GM11168 (cell line): ENCODE data around the gene NPAS3.
"Not testable (repeated sequence)": the region's sequence is repeated elsewhere in the genome, so short reads cannot be mapped to it uniquely, and the experiment has no call there.

Experiments
- in situ Hi-C: fragments of 300-500 bp; cut with MboI; formaldehyde crosslinking; loops from one replicate; pipeline ENCODE4 v1.12.0; 2022; ENCODE audit warnings: low sequenced_read_pairs; ENCODE audit not compliant: unreplicated experiment

The NPAS3 gene

DNA sequence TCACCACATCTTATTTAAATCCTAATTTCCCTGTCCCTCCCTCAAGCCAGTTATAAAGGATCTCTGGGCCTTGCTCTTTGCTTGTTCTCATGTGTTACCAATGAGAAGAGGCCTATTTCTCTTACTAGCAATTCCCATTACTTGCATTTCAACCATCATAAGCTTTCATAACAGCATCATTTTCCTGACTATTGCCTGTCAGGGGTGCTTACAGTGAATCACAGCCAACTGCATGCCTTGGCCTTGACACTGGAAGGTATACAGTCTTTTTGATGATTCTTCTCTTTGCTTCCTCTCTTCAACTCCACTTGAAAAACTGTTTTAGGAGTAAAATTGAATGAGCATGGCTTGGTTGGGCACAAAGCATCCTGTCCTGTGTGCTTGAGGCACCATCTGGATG, 127.0 kb downstream of the NPAS3 start:
- in situ Hi-C loops, result no loop called here

DNA sequence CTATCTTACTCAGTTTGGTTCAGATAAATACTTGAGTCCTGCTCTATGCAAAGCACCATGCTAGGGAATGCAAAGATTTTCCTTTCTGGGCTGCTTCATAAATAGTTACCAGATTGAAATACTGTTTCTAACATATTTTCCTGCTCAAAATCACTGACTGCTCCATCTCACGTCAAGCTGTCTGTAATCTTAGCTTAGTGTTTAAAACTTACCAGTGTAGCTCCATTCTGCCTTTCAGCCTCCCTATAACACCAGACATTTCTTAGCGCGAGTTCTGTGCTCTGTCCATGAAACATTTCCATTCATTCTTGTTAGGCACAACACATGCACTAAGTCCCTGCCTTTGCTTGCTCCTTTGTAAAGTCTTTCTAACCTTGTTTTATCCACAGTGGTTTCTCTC, 129.4 kb downstream of the NPAS3 start:
- in situ Hi-C loops, result no loop called here

DNA sequence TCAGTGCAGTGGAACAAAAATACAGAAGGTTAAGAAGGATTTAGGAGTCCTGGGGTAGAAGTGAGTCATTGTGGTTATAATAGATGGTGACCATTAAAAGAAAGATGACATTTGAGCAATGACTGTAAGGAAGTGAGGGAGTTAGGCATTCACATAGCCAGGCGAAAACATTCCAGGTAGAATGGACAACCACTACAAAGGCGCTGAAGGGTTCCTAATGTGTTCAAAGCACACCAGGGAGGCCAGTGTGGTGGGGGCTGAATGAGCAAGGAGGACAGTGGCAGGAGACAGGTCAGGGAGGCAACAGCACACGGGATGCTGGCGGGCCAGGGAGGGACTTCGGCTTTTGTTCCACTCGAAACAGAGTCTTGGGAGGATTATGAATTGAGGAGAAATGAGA, 129.9 kb downstream of the NPAS3 start:
- in situ Hi-C loops, result no loop called here

DNA sequence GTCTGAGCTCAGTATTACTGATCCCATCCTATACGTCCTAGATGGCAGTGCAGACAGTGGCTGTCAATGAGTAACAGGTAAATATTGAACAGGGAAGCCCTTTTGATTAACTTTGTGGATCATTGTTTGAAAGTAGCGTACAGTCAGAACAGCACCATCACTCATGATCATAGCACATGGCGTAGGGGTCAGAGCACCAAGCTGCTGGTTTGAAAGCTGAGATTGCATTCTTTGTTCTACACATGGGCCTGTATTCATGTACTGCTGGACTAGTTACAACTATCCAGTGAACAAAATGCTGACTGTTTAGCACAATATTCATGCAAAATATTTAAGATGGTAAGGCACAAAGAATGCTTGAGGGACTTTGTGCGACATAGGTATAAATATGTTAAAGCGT, 131.8 kb downstream of the NPAS3 start:
- in situ Hi-C loops, result no loop called here

DNA sequence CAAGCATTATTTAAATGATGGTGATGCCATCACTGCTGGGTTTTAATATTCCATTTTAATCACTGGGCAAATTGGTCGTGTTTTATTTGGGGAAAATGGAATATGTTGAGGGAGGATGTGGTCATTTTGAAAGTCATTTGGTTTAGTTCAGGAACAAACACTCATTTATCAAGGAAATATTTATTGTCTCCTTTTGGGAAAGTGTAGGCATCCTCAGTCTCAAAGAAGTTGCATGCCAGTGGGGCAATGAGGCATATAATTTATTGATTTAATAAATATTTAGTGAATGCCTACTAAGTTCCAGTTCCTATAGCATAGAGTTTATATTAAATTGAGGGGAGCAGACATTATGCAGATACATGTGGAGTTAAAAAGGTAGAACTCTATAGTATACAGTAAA, 134.3 kb downstream of the NPAS3 start:
- in situ Hi-C loops, result no loop called here

DNA sequence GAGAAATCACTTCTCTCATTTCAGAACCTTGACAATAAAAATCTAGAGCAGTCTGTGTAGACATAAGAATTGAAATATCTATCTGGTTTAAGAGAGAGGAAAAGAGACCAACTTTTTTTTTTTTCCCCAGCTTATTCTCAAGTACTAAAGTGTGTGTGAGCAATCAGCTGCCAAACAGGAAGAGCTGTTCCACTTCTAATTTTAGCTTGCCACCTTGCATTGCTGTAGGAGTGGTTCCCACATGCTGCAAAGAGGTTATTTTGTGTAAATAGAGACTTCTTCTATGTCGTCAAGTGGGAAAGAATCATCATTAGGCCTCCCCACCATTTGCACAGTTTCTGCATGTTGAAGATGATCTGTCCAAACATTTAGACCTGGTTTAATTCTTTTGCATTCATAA, 142.6 kb downstream of the NPAS3 start:
- in situ Hi-C loops, result no loop called here

DNA sequence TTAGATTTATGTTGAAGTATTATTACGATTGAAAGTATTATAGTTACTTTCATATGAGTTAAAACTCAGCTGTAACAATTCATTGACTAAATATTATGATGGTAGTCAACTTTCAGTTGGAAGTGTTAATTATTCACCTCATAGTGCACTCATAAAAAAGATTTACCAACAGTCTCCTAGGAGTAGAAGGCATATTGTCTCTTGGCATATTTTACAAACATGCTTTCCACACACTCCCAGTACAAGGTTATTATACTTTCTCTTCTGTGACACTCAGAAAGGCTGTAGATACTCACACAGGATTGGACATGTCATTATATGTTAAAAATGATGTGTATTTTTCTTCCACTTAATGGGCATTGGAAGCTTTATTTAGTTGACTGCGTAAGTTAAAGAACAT, 147.1 kb downstream of the NPAS3 start:
- in situ Hi-C loops, result no loop called here

DNA sequence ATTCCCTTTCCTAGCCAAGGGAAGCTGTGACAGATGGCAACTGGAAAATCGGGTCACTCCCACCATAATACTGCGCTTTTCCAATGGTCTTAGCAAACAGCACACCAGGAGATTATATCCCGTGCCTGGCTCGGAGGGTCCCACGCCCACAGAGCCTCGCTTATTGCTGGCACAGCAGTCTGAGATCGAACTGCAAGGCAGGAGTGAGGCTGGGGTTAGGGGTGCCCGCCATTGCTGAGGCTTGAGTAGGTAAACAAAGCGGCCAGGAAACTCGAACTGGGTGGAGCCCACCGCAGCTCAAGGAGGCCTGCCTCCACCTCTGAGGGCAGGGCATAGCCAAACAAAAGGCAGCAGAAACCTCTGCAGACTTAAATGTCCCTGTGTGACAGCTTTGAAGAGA, 149.6 kb downstream of the NPAS3 start:
- in situ Hi-C loops, result not testable (repeated sequence)

DNA sequence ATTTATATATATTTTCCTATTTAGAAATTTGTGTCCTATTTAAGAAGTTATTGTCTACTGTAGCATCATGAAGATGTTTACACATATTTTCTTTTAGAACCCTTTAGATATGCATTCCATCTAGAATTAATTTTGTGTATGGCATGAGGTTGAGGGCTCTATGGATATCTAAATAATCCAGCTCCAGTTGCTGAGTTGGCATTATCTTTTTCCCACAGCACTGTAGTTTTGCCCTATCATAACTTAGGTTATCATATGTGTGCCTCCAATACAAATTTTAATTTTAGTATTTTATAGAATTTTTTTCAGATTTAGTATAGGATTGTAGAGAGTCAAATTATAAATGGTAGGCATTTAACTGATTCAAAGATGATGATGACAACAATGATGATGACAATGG, 159.3 kb downstream of the NPAS3 start:
- in situ Hi-C loops, result no loop called here

DNA sequence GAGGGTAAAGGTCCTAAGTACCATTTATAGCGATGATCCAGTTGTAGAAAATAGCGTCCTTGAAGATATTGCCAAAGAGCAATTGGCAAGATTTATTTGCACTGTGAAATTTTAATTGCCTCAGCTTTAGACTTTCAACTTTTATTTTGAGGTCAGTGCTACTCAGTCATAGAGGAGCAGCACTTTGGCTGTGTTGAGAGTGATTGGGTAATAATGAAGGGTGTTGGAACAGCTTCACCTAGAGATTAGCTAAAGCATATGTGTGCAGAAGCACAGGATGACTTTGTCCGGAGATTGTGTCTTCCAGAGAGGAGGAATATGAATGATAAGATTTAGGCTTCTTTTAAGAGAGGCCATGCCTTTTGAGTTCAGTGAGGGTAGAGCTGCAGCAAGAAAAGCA, 164.8 kb downstream of the NPAS3 start:
- in situ Hi-C loops, result no loop called here

DNA sequence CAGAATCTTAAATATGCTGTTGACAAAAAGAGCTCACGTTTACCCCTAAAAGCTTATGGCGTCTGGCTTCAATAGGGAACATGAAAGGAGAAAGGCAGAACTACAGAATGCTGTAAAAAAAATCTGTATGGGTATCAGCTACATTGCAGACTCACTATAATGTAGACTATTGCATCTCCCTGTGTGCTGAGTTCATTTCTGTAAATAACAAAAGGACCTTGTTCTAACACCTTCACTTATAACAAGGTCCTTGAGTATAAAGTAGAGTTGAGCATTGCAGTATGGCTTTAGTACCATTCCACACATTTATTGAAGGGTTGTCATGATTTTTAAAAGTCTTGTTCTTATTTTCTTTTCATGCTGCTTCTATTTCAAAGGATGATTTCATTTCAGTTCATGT, 165.3 kb downstream of the NPAS3 start:
- in situ Hi-C loops, result no loop called here

DNA sequence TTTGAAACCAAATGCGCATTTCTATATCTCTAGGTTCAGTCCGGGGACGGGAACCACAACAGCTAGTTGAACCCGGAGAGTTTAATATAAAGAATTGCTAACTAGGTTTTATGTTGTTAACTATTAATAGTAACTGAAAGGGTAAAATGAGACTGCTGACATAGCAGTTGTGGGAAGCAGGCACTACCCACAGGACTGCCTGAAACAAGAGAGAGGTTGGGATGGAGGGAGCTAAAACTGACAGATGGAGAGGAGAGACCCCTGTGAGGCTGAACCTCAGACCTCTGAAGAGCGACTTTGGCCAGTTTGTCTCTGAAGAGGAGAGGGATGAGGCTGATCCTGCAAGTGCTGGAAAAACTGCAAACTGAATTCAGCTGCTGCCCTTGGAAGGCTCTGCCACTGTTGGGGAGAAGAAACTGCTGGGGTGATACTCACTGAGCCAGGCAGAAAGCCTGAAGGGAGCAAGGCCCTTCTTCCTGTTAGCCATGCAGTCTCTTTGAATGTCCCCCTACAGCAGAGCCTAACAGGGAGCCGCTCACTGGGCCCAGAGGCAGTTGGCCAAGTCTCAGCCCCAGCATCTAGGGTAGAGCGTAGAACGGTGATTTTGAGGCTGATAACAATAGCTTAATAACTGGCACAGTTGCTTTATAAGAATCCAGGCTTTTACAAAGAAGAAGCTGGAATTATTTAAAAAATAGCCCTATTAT, 172.2 kb downstream of the NPAS3 start:
- in situ Hi-C loops, result no loop called here

DNA sequence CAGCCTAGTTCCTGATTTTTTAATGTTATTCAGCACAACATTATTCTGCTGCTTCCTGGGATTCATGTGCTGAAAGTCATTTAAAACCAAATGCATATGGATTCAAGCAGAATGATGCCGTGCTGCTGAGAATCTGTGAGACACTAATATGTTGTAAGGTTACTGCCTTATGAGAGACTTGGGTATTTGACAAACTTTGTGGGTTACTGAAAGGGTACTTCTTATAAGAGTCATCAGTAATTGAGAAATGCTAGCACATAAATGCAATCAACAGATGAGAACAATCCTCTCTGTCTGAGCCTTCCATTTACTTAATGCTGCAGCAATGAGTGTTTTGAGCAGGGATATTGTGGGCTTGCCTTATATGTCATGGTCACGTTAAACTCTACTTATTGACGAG, 175.7 kb downstream of the NPAS3 start:
- in situ Hi-C loops, result no loop called here

DNA sequence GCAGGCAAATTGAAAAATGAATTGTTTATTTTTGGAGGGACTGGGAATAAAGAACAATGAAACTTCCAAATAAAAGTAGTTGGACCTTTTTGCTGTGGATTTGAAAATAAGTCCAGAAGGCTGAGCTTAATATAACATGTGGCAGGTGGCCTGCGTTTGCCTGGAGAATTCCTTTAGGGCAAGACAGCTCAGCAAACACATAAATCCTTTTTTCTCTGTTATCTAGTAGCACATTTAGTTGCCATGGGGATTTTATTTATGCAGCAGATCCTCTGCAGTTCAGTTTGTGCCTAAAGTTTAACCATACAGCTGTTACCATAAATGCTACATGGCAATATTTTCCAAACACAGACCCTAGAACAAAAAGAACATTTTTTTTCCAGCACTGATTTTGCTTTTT, 180.0 kb downstream of the NPAS3 start:
- in situ Hi-C loops, result no loop called here

DNA sequence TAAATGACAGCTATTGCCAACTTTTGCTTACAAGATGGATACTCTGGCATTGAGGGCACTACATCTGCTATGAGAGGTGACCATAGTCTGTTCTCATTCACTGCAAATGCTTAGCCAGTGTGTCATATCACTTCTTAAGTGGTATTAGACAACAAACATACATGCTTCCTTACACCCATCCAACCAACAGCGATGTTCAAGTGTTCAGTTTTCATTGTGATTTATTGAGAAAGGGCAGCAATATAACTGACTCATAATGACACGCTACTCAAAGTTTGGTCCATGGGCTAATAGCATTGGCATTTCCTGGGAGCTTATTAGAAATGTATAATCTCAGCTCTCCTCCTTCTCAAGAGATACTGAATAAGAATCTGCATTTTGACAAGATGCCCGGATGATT, 181.7 kb downstream of the NPAS3 start:
- in situ Hi-C loops, result no loop called here

DNA sequence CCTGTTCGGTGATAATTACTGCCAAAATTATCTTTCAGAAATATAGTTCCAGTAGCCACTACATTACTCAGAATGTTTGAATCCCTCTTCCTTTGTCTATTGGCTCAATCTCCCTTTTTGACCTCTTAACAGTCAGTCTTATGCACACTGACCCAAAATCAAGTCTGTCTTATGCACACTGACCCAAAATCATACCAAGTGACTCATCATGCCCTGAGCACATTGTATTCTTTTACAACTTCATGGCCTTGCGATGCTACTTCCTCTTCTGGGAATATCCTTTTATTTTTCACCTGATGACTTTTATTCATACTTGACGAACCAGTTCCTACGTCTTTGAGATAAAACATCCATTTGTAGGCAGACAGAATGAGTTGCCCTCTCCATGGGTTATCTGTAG, 182.3 kb downstream of the NPAS3 start:
- in situ Hi-C loops, result no loop called here

DNA sequence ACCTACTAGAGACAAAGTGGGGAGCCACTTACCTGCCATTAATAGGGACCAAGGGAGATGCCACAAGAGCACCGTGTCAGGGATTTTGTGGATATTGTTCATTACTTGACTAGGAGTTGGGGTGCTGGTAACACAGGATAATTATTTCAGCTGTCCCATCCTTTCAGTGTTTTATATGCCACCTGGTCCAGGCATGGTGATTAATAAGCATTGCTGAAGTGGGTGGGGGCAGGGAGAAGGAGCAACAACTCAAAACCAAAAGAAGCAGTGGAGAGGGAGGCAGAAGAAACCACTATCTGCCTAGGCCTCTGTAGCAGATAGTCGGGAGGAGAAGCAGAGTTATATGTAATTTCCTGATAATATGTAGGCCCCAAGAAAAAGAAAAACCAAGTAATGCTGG, 184.6 kb downstream of the NPAS3 start:
- in situ Hi-C loops, result no loop called here

DNA sequence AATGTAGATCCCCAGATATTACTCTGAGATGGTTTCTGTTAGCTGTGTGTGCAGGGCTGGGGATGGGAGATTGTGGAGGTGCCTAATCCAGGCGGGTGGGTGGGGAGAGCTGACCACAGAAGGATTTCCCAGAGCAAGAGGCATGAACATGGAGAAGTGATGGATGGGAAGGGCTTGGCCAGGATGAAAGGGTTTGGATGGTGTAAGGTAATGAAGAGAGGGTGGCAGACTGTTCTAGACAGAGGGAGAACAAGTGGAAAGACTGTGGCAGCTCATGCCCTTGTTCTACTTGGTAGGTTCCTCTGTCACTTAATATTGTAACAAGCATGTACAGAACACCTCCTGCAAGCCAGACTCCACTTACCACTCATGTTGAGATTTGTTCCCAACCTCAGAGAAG, 187.8 kb downstream of the NPAS3 start:
- in situ Hi-C loops, result no loop called here

DNA sequence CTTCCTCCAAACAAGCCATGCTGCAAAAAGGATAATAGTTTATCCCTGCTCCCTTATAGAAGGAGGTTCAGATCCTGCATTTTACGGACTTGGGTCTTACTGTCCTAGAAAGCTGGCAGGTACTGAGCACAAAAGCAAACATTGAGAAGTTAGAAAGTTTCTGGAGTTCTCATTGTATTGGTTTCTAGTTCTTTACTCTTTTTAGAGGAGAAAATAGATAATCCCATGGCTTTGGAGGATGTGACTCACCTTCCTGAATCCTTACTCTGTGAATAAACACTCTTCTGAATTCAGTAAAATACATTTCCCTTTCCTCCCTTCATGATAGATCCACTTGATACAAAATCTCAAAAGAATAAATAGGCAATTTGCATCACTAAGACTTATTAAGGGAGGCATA, 188.9 kb downstream of the NPAS3 start:
- in situ Hi-C loops, result no loop called here

DNA sequence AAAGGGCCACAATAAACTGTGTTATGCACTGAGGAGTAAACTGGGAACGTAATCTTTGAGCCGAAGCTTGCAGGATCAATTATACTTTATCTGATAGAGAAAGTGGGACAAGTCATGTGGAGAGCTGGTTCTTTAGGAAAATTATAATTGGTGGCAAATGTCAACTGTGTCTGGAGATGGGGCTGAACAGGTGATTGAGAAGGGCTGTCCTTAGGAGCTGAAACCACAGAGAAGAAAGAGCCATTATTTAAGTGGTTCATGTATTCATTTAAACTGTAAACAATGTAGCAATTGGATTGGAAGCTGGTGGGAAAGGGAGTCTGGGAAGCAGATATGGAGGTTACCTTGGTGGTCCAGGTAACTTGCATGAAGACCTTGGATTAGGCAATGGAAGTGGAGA, 193.1 kb downstream of the NPAS3 start:
- in situ Hi-C loops, result no loop called here

DNA sequence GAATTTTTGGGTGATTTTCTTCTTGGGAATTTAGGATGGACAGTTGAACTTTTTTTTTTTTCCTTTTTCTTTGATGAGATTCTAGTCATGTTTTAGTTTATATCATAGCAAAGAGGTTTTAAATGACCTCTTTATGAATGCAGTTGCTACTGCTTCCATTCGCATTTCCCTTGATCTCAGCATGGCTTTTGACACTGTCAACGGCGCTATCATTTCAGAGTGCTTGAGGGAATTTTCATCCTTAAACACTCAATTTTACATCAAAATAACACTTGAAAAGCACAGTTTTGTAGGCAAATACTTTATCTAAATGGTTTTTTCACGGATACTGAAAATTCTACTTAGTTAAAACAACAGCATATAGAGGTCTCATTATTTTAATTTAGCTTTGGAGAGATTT, 195.5 kb downstream of the NPAS3 start:
- in situ Hi-C loops, result no loop called here

DNA sequence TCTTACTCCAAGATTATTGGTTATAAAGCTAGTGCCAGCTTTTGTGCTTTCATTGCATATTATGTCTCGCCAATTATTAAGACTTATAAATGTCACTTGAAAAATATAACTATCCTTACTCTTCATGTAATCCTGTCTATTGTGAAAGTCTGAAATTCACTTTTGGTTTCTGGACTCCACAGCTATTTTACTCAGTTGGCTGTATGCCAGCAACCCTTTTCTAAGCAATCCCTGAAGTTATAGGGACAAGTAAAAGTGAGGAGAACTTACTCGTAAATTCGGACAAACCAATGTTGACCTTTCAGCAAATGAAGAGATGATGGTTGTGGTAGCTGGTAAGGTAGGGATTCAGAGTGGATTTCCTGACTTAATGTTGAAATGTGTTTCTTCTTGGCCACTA, 196.3 kb downstream of the NPAS3 start:
- in situ Hi-C loops, result no loop called here
